ENCODE data around the gene ARHGAP10. TPM values are rescaled to one million over a fixed set of nuclear protein-coding genes. Genes with fewer than 3 reads are reported as not detected.

Gene ARHGAP10
- total RNA-seq, 1 experiment from 2014 or later = 9.0 TPM

DNA sequence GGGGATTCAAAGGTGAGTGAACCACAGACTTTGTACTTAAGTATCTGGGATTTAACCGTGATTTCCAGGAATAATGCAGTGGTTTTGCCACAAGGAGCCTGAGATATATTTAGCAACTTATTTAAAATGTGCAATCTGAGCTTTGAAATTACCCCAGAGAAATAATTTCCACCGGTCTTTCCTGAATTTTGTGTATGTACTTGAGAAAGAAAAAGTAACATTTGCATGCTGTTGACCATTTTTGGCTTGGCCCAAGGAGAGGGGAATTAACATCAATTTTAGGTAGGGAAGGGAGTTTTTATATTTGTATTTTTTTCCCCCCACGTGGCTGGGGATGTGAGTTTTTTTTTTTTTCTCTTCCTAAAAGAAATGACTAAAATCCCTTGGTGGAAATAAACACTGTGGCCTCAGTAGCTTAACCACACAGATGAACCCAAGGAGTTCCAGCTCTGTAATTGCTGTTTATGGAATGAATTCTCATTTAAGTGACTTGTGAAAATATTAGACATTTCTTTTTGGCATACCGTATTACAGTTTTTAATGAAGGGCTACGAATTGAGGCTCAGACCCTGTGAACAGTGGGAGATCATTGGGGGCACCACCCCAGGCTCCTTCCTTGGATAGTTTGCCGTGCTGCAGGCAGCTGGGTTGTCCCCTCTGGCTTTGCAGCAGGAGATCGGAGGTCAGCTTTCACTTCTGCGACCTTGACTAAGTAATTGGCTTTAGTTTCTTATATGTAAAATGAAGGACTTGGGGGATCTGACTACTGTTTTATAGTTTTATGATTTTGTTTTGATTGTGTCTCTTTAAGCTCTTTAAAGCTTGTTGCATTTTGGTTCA, 116.1 kb downstream of the ARHGAP10 start:
- Histone ChIP-seq H4K20me1 (ENCODE audit: low read length) (no peaks in the 10 kb centered on the region), H3K4me2 (ENCODE audit: low read length) (no peak overlapping the region), H3K9ac (ENCODE audit: low read length) (no peak overlapping the region), H3K4me1 (ENCODE audit: insufficient read depth, low read length) (no peaks in the 10 kb centered on the region), H3K79me2 (ENCODE audit: low read length) (no peaks in the 10 kb centered on the region), H3K27me3 (ENCODE audit: low read length) (no peaks in the 10 kb centered on the region), H2AFZ (ENCODE audit: low read length) (no peak overlapping the region), H3K4me3 (ENCODE audit: low read length) (no peak overlapping the region), H3K36me3 (ENCODE audit: low read depth, low read length) (no peaks in the 10 kb centered on the region), H3K27ac (ENCODE audit: low read length) (no peak overlapping the region), H3K9me2 (replicated peaks; ENCODE audit: low read length) (no peaks in the 10 kb centered on the region), H3F3A (ENCODE audit: low read length, unreplicated experiment) (no peaks in the 10 kb centered on the region), H3K9me3 (ENCODE audit: low read length) (no peaks in the 10 kb centered on the region)
- TF ChIP-seq EZH2phosphoT487 (IDR thresholded peaks at IDR 0.05; ENCODE audit: borderline replicate concordance, low read length) (no peak), EZH2 (IDR thresholded peaks at IDR 0.05; ENCODE audit: low read length, unreplicated experiment) (no peak)
- TF ChIP-seq, protein P1, sequence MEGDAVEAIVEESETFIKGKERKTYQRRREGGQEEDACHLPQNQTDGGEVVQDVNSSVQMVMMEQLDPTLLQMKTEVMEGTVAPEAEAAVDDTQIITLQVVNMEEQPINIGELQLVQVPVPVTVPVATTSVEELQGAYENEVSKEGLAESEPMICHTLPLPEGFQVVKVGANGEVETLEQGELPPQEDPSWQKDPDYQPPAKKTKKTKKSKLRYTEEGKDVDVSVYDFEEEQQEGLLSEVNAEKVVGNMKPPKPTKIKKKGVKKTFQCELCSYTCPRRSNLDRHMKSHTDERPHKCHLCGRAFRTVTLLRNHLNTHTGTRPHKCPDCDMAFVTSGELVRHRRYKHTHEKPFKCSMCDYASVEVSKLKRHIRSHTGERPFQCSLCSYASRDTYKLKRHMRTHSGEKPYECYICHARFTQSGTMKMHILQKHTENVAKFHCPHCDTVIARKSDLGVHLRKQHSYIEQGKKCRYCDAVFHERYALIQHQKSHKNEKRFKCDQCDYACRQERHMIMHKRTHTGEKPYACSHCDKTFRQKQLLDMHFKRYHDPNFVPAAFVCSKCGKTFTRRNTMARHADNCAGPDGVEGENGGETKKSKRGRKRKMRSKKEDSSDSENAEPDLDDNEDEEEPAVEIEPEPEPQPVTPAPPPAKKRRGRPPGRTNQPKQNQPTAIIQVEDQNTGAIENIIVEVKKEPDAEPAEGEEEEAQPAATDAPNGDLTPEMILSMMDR (conservative IDR thresholded peaks at IDR 0.05; ENCODE audit: low read depth, low read length) = no peak
- no peak for ATAC-seq
- no peak for DNase-seq
- ChIA-PET CTCF (no interaction called here), POLR2A (ENCODE audit: unreplicated experiment) (no interaction called here)
- intact Hi-C loops (cut with micrococcal nuclease) = no loop called here
- BruUV-seq (replicated peaks) = no TSS peak

GRCh38 chr4:147848634-147849033, 116.7 kb downstream of the ARHGAP10 start:
- ATAC-seq = no peak
- intact Hi-C loops (cut with micrococcal nuclease) = no loop called here
- H3K27ac ChIP-seq (ENCODE audit: low read length) = no peak overlapping the region

More at GRCh38 chr4:147848634-147849033, 116.7 kb downstream of the ARHGAP10 start:
- H3K27me3 ChIP-seq (ENCODE audit: low read length) = no peaks in the 10 kb centered on the region
- ChIA-PET POLR2A (ENCODE audit: unreplicated experiment) (no interaction called here), CTCF (no interaction called here)
- no peaks in the 10 kb centered on the region for H3K9me2 ChIP-seq (replicated peaks; ENCODE audit: low read length)
- DNase-seq = no peak
- H2AFZ ChIP-seq (ENCODE audit: low read length) = no peak overlapping the region
- H3K4me3 ChIP-seq (ENCODE audit: low read length) = no peak overlapping the region
- H3K9ac ChIP-seq (ENCODE audit: low read length) = no peak overlapping the region
- H4K20me1 ChIP-seq (ENCODE audit: low read length) = no peaks in the 10 kb centered on the region
- TF ChIP-seq, protein P1 (conservative IDR thresholded peaks at IDR 0.05; ENCODE audit: low read depth, low read length) = no peak
- TF ChIP-seq EZH2 (IDR thresholded peaks at IDR 0.05; ENCODE audit: low read length, unreplicated experiment) = no peak
- TF ChIP-seq EZH2phosphoT487 (IDR thresholded peaks at IDR 0.05; ENCODE audit: borderline replicate concordance, low read length) = no peak
- H3K36me3 ChIP-seq (ENCODE audit: low read depth, low read length) = no peaks in the 10 kb centered on the region
- no peak overlapping the region for H3K4me2 ChIP-seq (ENCODE audit: low read length)
- no TSS peak for BruUV-seq (replicated peaks)
- H3F3A ChIP-seq (ENCODE audit: low read length, unreplicated experiment) = no peaks in the 10 kb centered on the region
- no peaks in the 10 kb centered on the region for H3K4me1 ChIP-seq (ENCODE audit: insufficient read depth, low read length)
- H3K79me2 ChIP-seq (ENCODE audit: low read length) = no peaks in the 10 kb centered on the region
- no peaks in the 10 kb centered on the region for H3K9me3 ChIP-seq (ENCODE audit: low read length)
